CD4-positive, alpha-beta memory T cell (primary cell): ENCODE data around the gene RPS6KB1. TPM values are rescaled to one million over a fixed set of nuclear protein-coding genes. Genes with fewer than 3 reads are reported as not detected.
A peak's percentile ranks its signal among the peaks of the same experiment; 100 is the strongest.

ENCODE experiments used
- CTCF ChIA-PET: fragments of 350-600 bp; sonication (Branson Sonifier 250); formaldehyde crosslinking; loops from one replicate; lab custom pipeline; 2021; ENCODE audit warnings: inconsistent platforms; ENCODE audit not compliant: partially characterized antibody; lab: Charles Lee
- POLR2A ChIA-PET: fragments of 350-600 bp; sonication (Branson Sonifier 250); formaldehyde crosslinking; loops from one replicate; lab custom pipeline; 2021; ENCODE audit not compliant: partially characterized antibody; lab: Charles Lee
- DNase-seq, 5 donors: peaks; one replicate each; pipeline versions ENCODE4 v3.0.0 to v3.0.0-alpha.2; 2020 to 2022; ENCODE audit warnings: mixed read lengths in 1 of 5
- H3K27ac ChIP-seq: one replicate; pipeline ENCODE4 v1.7.0; 2013; ENCODE audit warnings: low read depth, low read length
- H3K27me3 ChIP-seq: 2 replicates; pipeline ENCODE4 v1.7.0; 2013; ENCODE audit warnings: mild to moderate bottlenecking, low read length, moderate library complexity; ENCODE audit not compliant: insufficient read depth
- H3K36me3 ChIP-seq: 2 replicates; pipeline ENCODE4 v1.7.0; 2013; ENCODE audit warnings: mild to moderate bottlenecking, low read length, moderate library complexity; ENCODE audit not compliant: insufficient read depth
- H3K4me1 ChIP-seq: 2 replicates; pipeline ENCODE4 v1.7.0; 2013; ENCODE audit warnings: mild to moderate bottlenecking, low read length, moderate library complexity; ENCODE audit not compliant: insufficient read depth
- H3K4me3 ChIP-seq, 2 donors: one replicate each; pipeline ENCODE4 v1.7.0; 2013; ENCODE audit warnings: low read length in 2 of 2, mild to moderate bottlenecking in 1 of 2
- H3K9me3 ChIP-seq, 2 donors: one replicate each; pipeline ENCODE4 v1.7.0; 2013; ENCODE audit warnings: low read length in 2 of 2, control low read depth in 1 of 2; ENCODE audit not compliant: control insufficient read depth in 1 of 2
- H3K27ac Mint-ChIP-seq, 7 donors: one replicate each; pipeline ENCODE4 v1.8.0; 2020 to 2021; ENCODE audit warnings: mixed read lengths in 7 of 7, mild to moderate bottlenecking in 6 of 7, inconsistent platforms in 3 of 7, moderate library complexity in 3 of 7
- H3K27me3 Mint-ChIP-seq, 2 donors: one replicate each; pipeline ENCODE4 v1.8.0; 2020 to 2021; ENCODE audit warnings: mixed read lengths in 2 of 2
- H3K36me3 Mint-ChIP-seq, 2 donors: one replicate each; pipeline ENCODE4 v1.8.0; 2020 to 2021; ENCODE audit warnings: mixed read lengths in 2 of 2, inconsistent platforms in 1 of 2, mild to moderate bottlenecking in 1 of 2
- H3K4me1 Mint-ChIP-seq, 4 donors: one replicate each; pipeline ENCODE4 v1.8.0; 2020 to 2021; ENCODE audit warnings: mixed read lengths in 4 of 4, mild to moderate bottlenecking in 1 of 4
- H3K4me3 Mint-ChIP-seq, 8 donors: one replicate each; pipeline ENCODE4 v1.8.0; 2020 to 2021; ENCODE audit warnings: mixed read lengths in 8 of 8, mild to moderate bottlenecking in 7 of 8, moderate library complexity in 6 of 8, inconsistent platforms in 3 of 8
- H3K9me3 Mint-ChIP-seq, 8 donors: one replicate each; pipeline ENCODE4 v1.8.0; 2020 to 2021; ENCODE audit warnings: mixed read lengths in 8 of 8, mild to moderate bottlenecking in 5 of 8, inconsistent platforms in 3 of 8, moderate library complexity in 1 of 8
- intact Hi-C: fragments of 100-400 bp; cut with micrococcal nuclease; formaldehyde crosslinking; loops from one replicate; pipeline ENCODE4 v1.15.1; 2023
- polyA plus RNA-seq, 2 donors: library from polyadenylated mRNA; unstranded; fragments of 300-500 nt; fragmentation: Illumina TruSeq; gene quantifications; one replicate each; pipeline ENCODE4 v1.2.3, GENCODE V29; 2021
- total RNA-seq, 2 experiments: library from RNA; stranded (reverse); gene quantifications; one replicate each; pipeline ENCODE4 v1.2.3, GENCODE V29; 2021

RPS6KB1 gene
- total and polyA plus RNA-seq, 4 experiments from 2014 or later = 21.2 to 67.4 (median 42.1) TPM

DNA sequence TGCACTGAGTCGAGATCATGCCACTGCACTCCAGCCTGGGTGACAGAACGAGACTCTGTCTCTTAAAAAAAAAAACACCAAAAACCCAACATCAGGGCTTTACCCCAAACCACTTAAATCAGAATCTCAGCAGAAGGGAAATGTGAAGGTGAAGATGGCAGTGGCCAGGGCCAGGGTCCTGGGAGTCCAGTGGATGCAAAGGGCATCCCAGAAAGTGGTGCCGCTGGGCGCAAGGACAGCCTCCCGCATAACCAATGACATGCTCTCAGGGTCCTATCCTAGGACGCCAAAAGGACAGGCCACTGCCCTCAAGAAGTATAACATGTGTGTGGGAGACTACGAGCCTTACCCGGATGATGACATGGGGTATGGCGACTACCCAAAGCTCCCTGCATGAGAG, 8.1 kb upstream of the RPS6KB1 start:
- Mint-ChIP-seq H3K4me1 (peaks cover 5 to 24% (median 13%) of the 10 kb centered on the region in 4 donors), H3K36me3 (peaks cover 17 to 54% of the 10 kb centered on the region in 2 donors), H3K27me3 (no peaks in the 10 kb centered on the region), H3K9me3 (no peaks in the 10 kb centered on the region), H3K27ac (no peak overlapping the region), H3K4me3 (no peak overlapping the region)
- CTCF ChIA-PET = interaction anchor here (1.1 kb wide), 1 partner anchor 29 kb away, joined by 3 read pairs; no protein-coding TSS in a partner anchor
- Histone ChIP-seq H3K4me1 (no peaks in the 10 kb centered on the region), H3K27ac (no peak overlapping the region), H3K27me3 (no peaks in the 10 kb centered on the region), H3K4me3 (no peak overlapping the region), H3K36me3 (peaks cover 42% of the 10 kb centered on the region), H3K9me3 (no peaks in the 10 kb centered on the region)
- intact Hi-C loops = no loop called here
- POLR2A ChIA-PET = no interaction called here
- DNase-seq = no peak

DNA sequence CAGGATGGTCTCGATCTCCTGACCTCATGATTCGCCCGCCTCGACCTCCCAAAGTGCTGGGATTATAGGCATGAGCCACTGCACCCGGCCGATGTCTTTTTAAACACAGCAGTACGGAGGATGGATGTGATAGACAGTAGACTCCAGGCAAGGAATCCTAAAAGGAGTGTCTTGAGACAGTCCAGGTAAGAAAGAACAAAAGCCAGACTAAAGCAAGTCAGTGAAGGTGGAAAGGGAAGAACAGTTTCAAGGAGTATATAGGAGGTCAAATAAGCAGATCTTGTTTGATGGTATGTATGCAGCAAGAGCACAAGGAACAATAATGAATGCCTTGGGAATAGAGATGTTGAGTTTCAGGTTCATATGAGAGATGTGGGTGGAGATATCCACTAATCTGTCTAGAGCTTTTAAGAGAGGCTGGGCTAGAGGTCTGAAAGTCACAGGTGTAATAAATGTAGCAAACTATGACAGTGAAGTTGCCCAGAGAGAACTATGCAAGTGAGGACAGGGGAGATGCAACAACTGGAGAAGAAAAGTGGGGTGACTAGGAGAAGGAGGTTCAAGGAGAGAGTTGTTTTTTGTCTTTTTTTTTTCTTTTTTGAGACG, 4.7 kb upstream of the RPS6KB1 start:
- H3K9me3 ChIP-seq = no peaks in the 10 kb centered on the region
- ChIA-PET POLR2A (no interaction called here), CTCF (no interaction called here)
- Mint-ChIP-seq H3K36me3 (peaks cover 16 to 60% of the 10 kb centered on the region in 2 donors), H3K4me1 (peaks cover 16 to 51% (median 35%) of the 10 kb centered on the region in 4 donors), H3K4me3 (peak overlapping the region in 3 of 8 donors; percentile 8 to 60 (median 50)), H3K9me3 (no peaks in the 10 kb centered on the region), H3K27me3 (no peaks in the 10 kb centered on the region), H3K27ac (peak overlapping the region in 5 of 7 donors; percentile 30 to 85 (median 38))
- no peak overlapping the region for H3K27ac ChIP-seq
- intact Hi-C loops = no loop called here
- DNase-seq = no peak
- H3K4me1 ChIP-seq = peaks cover 19% of the 10 kb centered on the region
- H3K36me3 ChIP-seq = peaks cover 31% of the 10 kb centered on the region
- H3K4me3 ChIP-seq = no peak overlapping the region
- H3K27me3 ChIP-seq = no peaks in the 10 kb centered on the region

DNA sequence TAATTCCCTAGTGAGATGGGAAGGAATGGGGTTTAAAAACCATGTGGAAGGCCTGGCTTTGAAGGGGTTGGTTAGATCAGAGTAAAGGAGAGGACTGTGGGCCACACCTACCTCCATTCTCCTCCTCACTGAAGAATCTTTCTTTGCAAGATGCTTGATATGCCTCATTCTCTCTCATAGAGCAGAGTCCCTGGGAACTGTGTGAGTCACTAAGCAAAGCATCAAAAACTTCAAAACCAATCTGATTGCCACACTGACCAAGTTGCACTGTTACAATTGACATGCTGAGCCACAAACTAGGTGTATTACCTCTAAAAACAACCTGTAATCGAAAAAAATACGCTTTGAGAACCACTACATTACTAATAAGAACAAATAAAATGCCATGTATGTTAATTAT, 2.2 kb upstream of the RPS6KB1 start:
- Histone ChIP-seq H3K9me3 (no peaks in the 10 kb centered on the region), H3K27ac (no peak overlapping the region), H3K27me3 (no peaks in the 10 kb centered on the region), H3K4me1 (peaks cover 34% of the 10 kb centered on the region), H3K4me3 (no peak overlapping the region), H3K36me3 (peaks cover 12% of the 10 kb centered on the region)
- CTCF ChIA-PET = interaction anchor here (1.3 to 1.5 kb wide), 2 partner anchors 38 to 136 kb away, joined by 4 to 9 read pairs; no protein-coding TSS in a partner anchor
- Mint-ChIP-seq H3K9me3 (no peaks in the 10 kb centered on the region), H3K36me3 (peaks cover 16 to 56% of the 10 kb centered on the region in 2 donors), H3K27me3 (no peaks in the 10 kb centered on the region), H3K27ac (peak overlapping the region; percentile 30 to 81 (median 64)), H3K4me1 (peaks cover 27 to 69% (median 49%) of the 10 kb centered on the region in 4 donors), H3K4me3 (peak overlapping the region; percentile 17 to 76 (median 58))
- POLR2A ChIA-PET = interaction anchor here (3.5 to 4.0 kb wide), 2 partner anchors 74 to 271 kb away, joined by 20 to 27 read pairs; partner anchors contain the start of genes CLTC and RNFT1
- no peak for DNase-seq
- intact Hi-C loops = loop anchor here (5.0 kb wide), 1 partner anchor 502 kb away; the partner anchor contains the start of gene USP32

DNA sequence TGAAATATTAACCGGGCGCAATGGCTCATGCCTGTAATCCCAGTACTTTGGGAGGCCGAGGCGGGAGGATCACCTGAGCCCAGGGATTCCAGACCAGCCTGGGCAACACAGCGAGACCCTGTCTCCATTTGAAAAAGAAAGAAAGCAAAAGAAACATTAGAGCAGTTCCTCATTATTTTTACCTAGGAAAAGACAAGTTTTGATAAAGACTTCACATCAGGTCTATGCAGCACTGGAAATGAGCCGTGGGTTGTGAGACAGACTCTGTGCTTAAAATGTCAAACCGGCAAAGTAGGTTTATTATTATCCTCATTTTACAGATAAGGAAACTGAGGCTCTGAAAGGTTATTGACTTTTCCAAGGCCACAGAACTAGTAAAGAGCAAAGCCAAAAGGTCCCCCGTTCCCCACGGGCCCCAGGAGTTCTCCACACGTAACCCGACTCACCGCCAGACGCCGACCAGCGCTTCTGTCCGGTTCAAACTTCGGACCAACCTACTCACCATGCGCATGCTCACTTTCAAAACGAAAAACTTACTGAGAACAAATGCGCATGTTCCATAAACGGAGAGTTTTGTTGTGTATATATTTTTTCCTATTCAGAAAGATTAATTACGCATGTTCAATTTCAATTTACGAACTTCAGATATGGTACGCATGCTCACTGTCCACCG, 534 bp upstream of the RPS6KB1 start:
- Mint-ChIP-seq H3K4me3 (peak overlapping the region; percentile 99 to 100 (median 100)), H3K36me3 (peaks cover 14 to 49% of the 10 kb centered on the region in 2 donors), H3K27ac (peak overlapping the region; percentile 93 to 100 (median 99)), H3K27me3 (no peaks in the 10 kb centered on the region), H3K4me1 (peaks cover 35 to 73% (median 51%) of the 10 kb centered on the region in 4 donors), H3K9me3 (no peaks in the 10 kb centered on the region)
- Histone ChIP-seq H3K4me3 (peak overlapping the region; percentile 68 to 83), H3K36me3 (peaks cover 6% of the 10 kb centered on the region), H3K9me3 (no peaks in the 10 kb centered on the region), H3K27me3 (no peaks in the 10 kb centered on the region), H3K27ac (peak overlapping the region; percentile 96), H3K4me1 (peaks cover 45% of the 10 kb centered on the region)
- POLR2A ChIA-PET = interaction anchor here (0.8 to 4.0 kb wide), 17 partner anchors 7 to 327 kb away, joined by 3 to 29 read pairs (median 5); partner anchors contain the start of genes CLTC, DHX40, PTRH2 and RNFT1
- intact Hi-C loops = loop anchor here (2.0 to 5.0 kb wide), 3 partner anchors 56 to 500 kb away; partner anchors contain the start of genes PTRH2, USP32 and VMP1
- no peak for DNase-seq
- CTCF ChIA-PET = interaction anchor here (0.6 to 1.9 kb wide), 6 partner anchors 22 to 448 kb away, joined by 3 to 13 read pairs (median 6); no protein-coding TSS in a partner anchor

DNA sequence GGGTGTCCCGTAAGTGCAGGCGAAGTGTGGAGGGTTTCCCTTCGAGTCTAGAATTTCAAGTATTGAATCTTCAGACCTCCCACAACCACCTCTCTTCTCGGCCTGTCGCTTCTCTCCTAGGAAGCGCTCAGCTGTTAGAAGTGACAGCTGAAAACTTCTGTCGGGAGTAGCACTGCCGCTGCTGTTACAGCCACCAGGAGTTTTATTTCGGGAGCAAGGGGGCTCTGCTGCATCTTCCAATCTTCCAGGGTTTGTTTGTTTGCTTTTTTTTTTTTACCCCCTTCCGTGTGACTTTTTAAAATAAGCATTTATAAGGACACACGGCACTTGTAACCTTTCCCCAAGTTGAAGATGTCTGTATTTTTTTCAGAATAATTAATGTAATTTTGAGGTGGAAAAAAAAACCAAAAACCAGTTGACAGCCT, 767 bp downstream of the RPS6KB1 start:
- peak overlapping the region; percentile 93 to 100 (median 99) for H3K27ac Mint-ChIP-seq
- intact Hi-C loops = loop anchor here (1.0 to 5.0 kb wide), 6 partner anchors 57 to 499 kb away; partner anchors contain the start of genes CLTC, PTRH2, RNFT1 and USP32
- no peaks in the 10 kb centered on the region for H3K9me3 Mint-ChIP-seq
- H3K27me3 Mint-ChIP-seq = no peaks in the 10 kb centered on the region
- peaks cover 7 to 39% of the 10 kb centered on the region in 2 donors for H3K36me3 Mint-ChIP-seq
- peaks cover 31 to 61% (median 46%) of the 10 kb centered on the region in 4 donors for H3K4me1 Mint-ChIP-seq
- POLR2A ChIA-PET = interaction anchor here (0.6 to 4.0 kb wide), 22 partner anchors 12 to 739 kb away, joined by 3 to 29 read pairs (median 4); partner anchors contain the start of genes CLTC, PRR11, PTRH2 and RNFT1
- peak overlapping the region; percentile 99 to 100 (median 100) for H3K4me3 Mint-ChIP-seq
- H3K4me3 ChIP-seq = peak overlapping the region; percentile 55 to 83
- H3K27ac ChIP-seq = peak overlapping the region; percentile 96
- H3K9me3 ChIP-seq = no peaks in the 10 kb centered on the region
- no peaks in the 10 kb centered on the region for H3K27me3 ChIP-seq
- H3K4me1 ChIP-seq = peaks cover 53% of the 10 kb centered on the region
- no peak for DNase-seq
- H3K36me3 ChIP-seq = peaks cover under 1% of the 10 kb centered on the region
- CTCF ChIA-PET = interaction anchor here (1.2 to 1.9 kb wide), 4 partner anchors 14 to 142 kb away, joined by 3 to 13 read pairs (median 6); no protein-coding TSS in a partner anchor

DNA sequence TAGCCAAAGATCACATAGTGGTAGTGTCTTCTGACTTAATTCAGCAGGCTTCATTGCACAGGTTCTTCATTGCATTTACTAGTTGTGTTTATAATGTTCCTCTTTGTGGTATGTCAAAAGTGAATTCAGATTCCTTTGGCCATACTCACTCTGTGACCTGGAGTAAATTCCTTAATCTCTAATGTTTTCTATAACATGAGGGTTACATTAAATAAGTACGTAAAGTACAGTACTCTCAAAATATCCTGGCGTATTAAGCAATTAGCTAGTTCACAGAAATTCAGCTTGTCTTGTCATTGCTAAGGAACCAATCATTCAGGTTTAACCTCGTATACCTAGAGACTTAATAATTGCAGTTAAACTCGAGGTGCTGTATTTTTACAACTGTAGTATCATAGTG, 4.2 kb downstream of the RPS6KB1 start:
- peaks cover 0 to 29% of the 10 kb centered on the region in 2 donors for H3K36me3 Mint-ChIP-seq
- H3K9me3 ChIP-seq = no peaks in the 10 kb centered on the region
- H3K4me3 Mint-ChIP-seq = peak overlapping the region in 1 of 8 donors; percentile 25
- H3K9me3 Mint-ChIP-seq = no peaks in the 10 kb centered on the region
- no peaks in the 10 kb centered on the region for H3K36me3 ChIP-seq
- H3K27ac ChIP-seq = no peak overlapping the region
- ChIA-PET CTCF (interaction anchor here (0.6 kb wide), 1 partner anchor 148 kb away, joined by 4 read pairs; no protein-coding TSS in a partner anchor), POLR2A (no interaction called here)
- H3K4me1 Mint-ChIP-seq = peaks cover 20 to 51% (median 40%) of the 10 kb centered on the region in 4 donors
- intact Hi-C loops = no loop called here
- H3K4me1 ChIP-seq = peaks cover 48% of the 10 kb centered on the region
- H3K27ac Mint-ChIP-seq = peak overlapping the region in 1 of 7 donors; percentile 27
- DNase-seq = no peak
- H3K27me3 Mint-ChIP-seq = no peaks in the 10 kb centered on the region
- no peaks in the 10 kb centered on the region for H3K27me3 ChIP-seq
- H3K4me3 ChIP-seq = no peak overlapping the region
